GM21360 (cell line): Measurements from ENCODE around the gene KIFC3.
"Not testable (repeated sequence)": the region's sequence is repeated elsewhere in the genome, so short reads cannot be mapped to it uniquely, and the experiment has no call there.

Source experiments
- ATAC-seq: cut with Tn5 transposase; IDR thresholded peaks from one replicate; pipeline ENCODE4 v1.9.1; 2021; ENCODE audit warnings: mild to moderate bottlenecking, moderate library complexity; ENCODE audit not compliant: unreplicated experiment

The KIFC3 gene

DNA sequence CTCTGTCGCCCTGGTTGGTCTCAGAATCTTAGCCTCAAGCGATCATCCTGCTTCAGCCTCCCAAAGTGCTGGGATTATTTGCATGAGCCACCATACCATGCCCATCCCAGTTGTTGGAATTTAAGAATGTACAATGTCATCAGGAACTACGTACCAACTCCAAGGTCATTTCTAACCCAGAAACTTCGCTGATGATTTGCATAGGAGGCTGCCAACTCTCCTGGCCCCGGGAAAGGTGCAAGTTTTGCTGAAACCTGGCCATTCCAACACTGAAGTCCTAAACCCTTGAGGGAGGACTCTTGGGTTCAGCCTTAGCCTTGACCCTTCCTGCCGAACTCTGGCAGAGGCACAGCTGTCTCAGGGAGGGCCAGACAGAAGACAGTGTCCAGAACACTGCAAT lies 2.9 kb upstream of the KIFC3 start:
- ATAC-seq, result no peak

GRCh38 chr16:57804111-57804837 lies 2.0 kb upstream of the KIFC3 start:
- ATAC-seq, result no peak

DNA sequence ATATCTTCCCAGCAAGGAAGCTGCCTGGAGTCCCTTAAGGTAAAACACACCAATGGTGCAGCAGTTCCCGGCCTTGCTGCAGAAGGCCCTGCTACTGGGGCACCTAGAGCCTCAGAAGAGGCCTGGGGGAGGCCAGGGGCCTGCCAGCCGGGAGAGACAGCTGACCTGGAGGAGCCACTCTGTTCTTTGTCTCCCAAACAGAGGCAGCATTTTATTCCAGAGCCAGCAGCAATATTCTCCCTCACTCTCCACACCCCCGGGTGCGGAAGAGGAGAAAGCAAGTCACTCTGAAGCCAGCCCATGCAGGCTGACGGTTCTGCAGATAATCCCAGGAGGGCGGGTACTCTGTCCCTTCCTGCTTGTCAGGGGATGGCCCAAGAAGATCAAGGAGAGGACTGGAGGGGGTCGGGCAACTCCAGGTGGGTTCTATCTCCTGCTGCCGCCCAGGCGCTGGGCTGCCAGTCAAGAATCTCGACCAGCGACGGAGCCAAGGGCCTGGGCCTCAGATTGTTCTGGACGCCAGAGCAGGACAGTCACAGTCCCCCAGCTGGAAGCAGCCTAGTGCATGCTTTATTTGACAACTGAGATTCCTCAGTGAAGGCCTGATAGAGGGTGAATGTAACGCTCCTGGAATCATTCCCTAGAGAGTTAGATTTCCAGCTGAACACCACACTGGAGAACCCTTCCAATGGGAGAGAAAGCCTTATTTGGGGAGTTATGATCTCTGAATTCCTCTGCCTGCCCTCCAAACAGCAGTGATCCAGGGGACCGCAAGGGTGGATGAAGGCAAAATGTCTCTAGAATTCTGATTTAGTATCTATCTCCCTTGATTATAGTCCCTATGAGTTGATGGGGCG lies 1.1 kb upstream of the KIFC3 start:
- no peak for ATAC-seq

DNA sequence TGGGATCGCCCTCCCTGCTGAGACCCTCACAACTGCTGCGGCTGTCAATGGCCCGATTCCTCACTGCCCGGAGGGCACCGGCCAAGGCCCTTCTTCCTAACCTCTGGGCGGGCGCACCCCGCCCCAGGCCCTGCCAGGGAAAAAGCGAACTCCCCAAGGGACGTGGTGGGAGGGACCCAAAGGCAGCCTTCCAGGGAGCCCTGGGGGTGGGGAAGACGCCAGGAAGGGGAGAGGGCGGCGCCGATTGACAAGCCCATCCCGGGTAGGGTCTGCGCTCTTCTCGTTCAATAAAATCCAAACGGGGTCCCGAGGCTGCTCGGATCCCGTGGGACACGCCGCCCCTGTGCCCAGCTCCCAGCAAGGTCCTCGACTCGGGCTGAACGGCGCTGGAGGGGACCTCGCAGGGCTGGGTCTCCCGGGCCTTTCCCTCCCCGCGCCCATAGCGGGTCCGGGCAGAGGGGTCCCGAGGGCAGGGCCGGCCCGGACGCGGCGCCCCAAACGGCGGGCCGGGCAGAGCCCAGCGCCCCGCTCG lies 416 bp downstream of the KIFC3 start:
- no peak for ATAC-seq

DNA sequence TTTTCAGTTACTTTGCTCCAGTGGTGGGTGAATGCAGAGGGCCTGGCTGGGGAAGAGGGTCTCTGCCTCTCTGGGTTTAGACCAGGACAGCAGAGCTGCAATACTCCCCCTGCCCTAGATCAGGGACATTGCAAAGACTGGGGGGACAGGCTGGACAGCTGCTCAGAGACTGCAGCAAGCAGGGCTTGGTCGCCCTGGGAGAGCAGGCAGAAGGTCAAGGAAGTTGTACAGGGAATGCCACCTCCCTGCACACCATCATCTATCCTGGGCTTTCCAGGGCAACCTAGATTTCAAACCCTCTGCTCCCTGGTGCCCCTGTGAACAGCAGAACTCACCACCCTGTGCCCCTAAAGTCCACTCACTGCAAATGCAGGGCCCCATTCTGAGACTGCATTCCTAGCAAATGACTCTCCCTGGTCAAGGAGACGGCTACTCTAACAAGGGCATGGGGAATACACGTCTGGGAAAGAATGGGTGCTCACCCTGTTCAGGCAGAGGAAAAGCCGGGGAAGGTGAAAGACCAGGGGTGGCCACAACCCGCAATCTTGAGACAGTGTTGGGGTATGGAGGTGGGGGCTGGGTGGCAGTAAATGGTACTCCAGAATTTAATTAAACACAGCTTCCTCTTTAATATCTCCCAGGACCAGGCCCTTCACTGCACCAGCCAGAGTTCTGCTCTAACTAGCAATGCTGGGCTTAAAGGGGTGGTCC lies 1.0 kb downstream of the KIFC3 start:
- no peak for ATAC-seq

DNA sequence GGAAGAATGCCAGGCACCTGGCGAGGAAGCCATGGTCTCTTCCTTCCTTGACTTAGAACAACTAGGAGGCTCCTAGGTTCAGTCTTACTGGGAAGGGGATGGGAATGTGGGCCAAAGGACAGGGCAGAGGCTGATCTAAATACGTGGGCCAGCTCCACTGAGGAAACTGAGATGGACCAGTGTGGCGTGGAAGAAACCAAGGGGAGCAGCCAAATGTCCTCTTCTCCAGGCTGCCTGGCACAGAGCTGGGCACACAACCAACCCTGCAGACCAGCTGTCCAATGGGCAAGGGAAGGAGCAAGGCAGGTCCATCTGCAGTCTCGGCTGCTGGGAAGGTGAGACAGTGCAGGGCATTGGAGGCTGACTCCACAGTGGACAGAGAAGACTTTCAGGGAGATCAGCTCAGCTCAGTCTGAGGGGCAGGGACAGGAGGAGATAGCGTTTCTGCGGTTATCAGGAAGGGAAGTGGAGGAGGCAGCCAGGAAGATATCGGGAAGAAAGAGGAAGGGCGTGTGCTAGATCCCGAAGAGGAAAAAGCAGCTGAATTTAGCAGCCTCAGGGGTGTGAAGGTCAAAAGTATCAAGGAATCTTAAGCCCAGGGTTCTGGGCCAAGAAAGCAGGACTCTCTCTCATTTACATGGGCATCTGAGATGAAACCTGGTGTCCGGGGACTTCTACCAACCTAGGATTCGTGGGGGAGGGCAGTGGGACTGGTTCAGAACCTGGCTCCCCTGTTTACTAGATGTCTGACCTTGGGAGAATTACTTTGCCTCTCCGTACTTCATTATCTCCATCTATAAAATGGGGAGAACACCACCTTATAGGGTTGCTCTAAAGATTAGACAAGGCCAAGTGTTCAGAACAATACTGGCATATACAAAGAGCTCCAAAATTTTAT lies 1.8 kb downstream of the KIFC3 start:
- ATAC-seq, result no peak

GRCh38 chr16:57799600-57800199 lies 2.6 kb downstream of the KIFC3 start:
- no peak for ATAC-seq

DNA sequence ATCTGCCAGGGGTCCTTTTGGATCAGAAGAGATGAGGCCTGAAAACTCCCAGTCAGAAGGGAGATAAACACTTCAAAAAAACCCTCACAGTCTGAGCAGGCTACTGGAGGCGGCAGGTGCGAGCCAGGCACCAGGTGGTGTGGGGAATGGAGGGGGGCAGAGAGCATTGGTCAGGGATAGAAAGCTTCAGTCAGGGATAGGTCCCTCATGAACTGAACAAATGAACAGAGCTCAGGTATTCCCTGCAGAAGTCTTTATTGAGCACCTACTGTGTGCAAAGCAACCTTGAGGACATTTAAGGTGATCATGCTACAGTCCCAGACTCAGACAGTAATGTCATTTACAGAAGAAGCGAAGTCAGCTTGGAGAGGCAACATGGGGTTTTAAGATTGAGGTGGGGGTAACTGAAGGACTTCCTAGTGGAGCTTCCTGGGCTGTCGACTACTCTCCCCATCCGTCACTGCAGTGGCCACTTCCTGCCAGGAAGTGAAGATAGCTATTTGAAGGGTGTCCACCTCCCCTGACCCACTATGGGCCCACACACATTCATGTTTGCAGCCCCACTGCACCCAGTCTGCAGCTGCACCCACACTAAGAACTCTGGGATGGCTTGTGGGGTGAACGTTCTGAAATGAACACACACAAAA lies 3.2 kb downstream of the KIFC3 start:
- ATAC-seq, result no peak

DNA sequence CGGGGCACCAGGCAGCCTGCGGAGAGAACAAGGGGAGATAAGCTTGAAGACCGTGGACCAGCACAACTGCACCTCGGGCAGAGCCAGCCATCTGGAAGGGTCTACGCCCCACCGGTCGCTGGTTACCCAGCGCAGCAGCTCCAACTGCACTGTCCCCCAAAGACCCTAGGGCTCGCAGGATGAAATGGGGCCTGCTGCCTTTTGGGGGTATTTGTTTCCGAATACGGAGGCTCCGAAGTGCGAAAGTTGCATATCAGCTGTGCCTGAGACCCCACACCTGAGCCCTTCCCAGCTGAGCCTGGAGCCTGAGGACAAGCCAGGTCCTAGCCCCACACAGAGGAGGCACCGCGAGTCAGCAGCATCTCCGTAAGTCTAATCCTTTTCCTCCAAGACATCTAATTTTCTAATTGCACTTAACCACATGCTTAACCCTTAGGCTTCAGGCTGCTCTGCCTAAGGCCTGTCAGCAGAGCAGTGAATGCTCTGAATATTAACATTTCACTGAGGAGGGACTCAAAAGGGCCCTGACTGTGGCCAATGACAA lies 4.0 kb downstream of the KIFC3 start:
- no peak for ATAC-seq

DNA sequence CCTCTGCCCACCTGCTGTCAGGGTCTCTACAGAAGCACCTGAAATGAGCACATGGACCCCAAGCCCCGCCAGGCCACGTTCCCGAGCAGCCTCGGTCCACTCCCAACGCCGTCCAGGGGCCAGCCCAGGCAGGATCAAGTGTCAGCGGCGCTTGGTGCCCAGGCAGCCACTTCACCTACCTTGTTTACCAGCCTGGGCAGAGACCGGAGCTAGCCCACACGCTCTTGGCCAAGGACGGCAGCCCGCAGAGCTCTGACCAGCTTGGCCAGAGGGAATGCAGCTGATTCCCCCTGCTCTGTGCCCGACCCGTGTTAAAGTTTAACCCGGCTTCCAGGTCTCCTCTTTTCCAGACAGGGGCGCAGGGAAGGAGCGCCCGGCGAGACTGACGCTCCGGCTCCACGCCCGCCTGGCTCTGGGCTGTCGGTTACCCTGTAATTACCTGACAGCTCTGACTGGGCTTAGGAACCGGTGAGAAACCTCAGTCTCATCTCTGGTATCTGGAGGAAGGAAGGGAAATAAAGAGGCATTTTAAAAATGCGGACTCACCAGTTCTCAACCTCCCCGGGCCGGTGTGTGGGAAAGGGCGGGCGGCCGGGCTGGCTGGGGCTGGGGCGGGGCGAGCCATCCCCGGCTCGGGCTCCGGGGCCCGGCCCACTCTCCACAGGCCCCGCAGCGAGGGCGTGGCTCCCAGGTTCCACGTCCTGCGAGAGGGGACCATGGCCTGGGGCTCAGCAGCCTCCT lies 4.6 kb downstream of the KIFC3 start:
- no peak for ATAC-seq

DNA sequence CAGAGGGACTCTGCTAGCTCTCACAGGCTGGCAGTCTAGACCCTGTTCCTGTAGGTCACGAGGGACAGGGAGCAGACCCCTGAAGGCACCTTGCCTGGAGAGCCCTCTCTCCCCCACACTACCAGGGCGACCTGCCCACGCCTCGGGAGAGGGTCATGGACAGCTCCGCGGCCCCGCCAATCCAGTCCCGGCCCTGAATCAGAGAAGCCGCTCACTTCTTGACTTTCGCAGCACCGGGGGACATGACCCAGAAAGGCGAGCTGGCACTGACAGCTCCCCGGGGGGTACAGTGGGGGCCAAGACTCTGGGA lies 5.1 kb downstream of the KIFC3 start:
- ATAC-seq, result no peak

DNA sequence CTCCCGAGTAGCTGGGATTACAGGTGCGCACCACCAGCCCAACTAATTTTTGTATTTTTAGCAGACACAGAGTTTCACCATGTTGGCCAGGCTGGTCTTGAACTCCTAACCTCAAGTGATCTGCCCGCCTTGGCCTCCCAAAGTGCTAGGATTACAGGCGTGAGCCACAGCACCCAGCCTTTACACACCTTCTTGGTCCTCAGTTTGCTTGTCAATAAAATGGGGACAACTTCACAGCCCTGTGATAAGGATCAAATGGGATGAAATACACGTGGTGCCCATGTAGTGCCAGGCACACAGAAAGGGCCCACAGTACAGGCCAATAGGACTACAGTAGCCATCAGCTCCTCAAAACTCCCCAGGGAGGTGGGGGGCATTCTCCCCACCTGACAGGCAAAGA lies 6.3 kb downstream of the KIFC3 start:
- not testable (repeated sequence) for ATAC-seq

- no peak for ATAC-seq
These were observed 6.8 kb downstream of the KIFC3 start for GRCh38 chr16:57795431-57795878.

- ATAC-seq, result no peak
These were observed 7.4 kb downstream of the KIFC3 start for GRCh38 chr16:57794849-57795430.

GRCh38 chr16:57791893-57792461 lies 10.3 kb downstream of the KIFC3 start:
- no peak for ATAC-seq

GRCh38 chr16:57791195-57791892 lies 10.9 kb downstream of the KIFC3 start:
- ATAC-seq, result no peak

DNA sequence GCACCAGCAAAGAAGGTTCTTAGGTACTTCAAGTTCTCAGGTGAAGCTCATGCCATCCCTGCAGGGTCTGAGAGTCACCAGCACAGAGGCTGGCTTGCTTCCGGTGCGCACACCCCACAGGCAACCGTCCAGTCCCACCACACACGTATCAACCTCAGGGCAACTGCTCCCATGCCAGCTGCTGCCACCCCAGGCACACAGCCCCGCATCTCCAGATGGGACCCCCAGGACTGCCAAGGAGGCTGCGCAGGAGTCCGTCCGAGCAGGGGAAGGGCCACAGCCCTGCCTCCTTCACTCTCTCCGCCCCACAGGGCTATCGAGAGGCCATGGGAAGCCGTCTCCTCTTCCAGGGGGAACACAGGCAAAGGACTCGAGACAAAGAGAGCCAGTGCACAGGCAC lies 13.3 kb downstream of the KIFC3 start:
- ATAC-seq, result no peak
